GM19239 (cell line): ENCODE measurements around the gene GRIA1.
"Not testable (repeated sequence)": the region's sequence is repeated elsewhere in the genome, so short reads cannot be mapped to it uniquely, and the experiment has no call there.

Source experiments
- DNase-seq: peaks from one replicate; pipeline ENCODE4 v3.0.0; 2011; ENCODE audit warnings: low spot score; ENCODE audit not compliant: insufficient read length
- FAIRE-seq: peaks from 2 replicates; lab custom pipeline; 2011; peaks lifted over from hg19 to GRCh38; lab: Jason Lieb, UNC

Gene GRIA1

GRCh38 chr5:153702265-153702664, 211.8 kb downstream of the GRIA1 start:
- FAIRE-seq: no peak
- DNase-seq: no peak

- FAIRE-seq (no peak), DNase-seq (no peak)
Observed at GRCh38 chr5:153704110-153704509, 213.6 kb downstream of the GRIA1 start.

- DNase-seq: no peak
- no peak for FAIRE-seq
Observed at GRCh38 chr5:153707626-153708025, 217.2 kb downstream of the GRIA1 start.

- no peak for DNase-seq
- no peak for FAIRE-seq
Observed at GRCh38 chr5:153711755-153712154, 221.3 kb downstream of the GRIA1 start.

GRCh38 chr5:153712946-153713345, 222.5 kb downstream of the GRIA1 start:
- no peak for DNase-seq
- FAIRE-seq: no peak

GRCh38 chr5:153713943-153714342, 223.5 kb downstream of the GRIA1 start:
- DNase-seq (no peak), FAIRE-seq (no peak)

- DNase-seq: no peak
- FAIRE-seq: no peak
Observed at GRCh38 chr5:153714798-153715197, 224.3 kb downstream of the GRIA1 start.

- DNase-seq (no peak), FAIRE-seq (no peak)
Observed at GRCh38 chr5:153717287-153717686, 226.8 kb downstream of the GRIA1 start.

GRCh38 chr5:153718713-153719112, 228.2 kb downstream of the GRIA1 start:
- DNase-seq: no peak

GRCh38 chr5:153719324-153719723, 228.9 kb downstream of the GRIA1 start:
- FAIRE-seq (no peak), DNase-seq (no peak)

More at GRCh38 chr5:153718713-153719112, 228.2 kb downstream of the GRIA1 start:
- FAIRE-seq: no peak

GRCh38 chr5:153723022-153723610, 232.6 kb downstream of the GRIA1 start:
- not testable (repeated sequence) for DNase-seq, FAIRE-seq

- DNase-seq: no peak
- FAIRE-seq: no peak
Observed at GRCh38 chr5:153742060-153742459, 251.6 kb downstream of the GRIA1 start.

- DNase-seq (no peak), FAIRE-seq (no peak)
Observed at GRCh38 chr5:153744751-153745150, 254.3 kb downstream of the GRIA1 start.

GRCh38 chr5:153745778-153746395, 255.4 kb downstream of the GRIA1 start:
- FAIRE-seq (no peak), DNase-seq (no peak)

GRCh38 chr5:153746440-153746839, 256.0 kb downstream of the GRIA1 start:
- no peak for DNase-seq
- FAIRE-seq: no peak

- no peak for DNase-seq
- no peak for FAIRE-seq
Observed at GRCh38 chr5:153748823-153749222, 258.4 kb downstream of the GRIA1 start.

- FAIRE-seq (no peak), DNase-seq (no peak)
Observed at GRCh38 chr5:153749960-153750359, 259.5 kb downstream of the GRIA1 start.

- DNase-seq: no peak
- FAIRE-seq: no peak
Observed at GRCh38 chr5:153751251-153751650, 260.8 kb downstream of the GRIA1 start.

GRCh38 chr5:153752890-153753289, 262.4 kb downstream of the GRIA1 start:
- FAIRE-seq (no peak), DNase-seq (no peak)

- DNase-seq (no peak), FAIRE-seq (no peak)
Observed at GRCh38 chr5:153753645-153754432, 263.4 kb downstream of the GRIA1 start.

GRCh38 chr5:153755913-153756500, 265.5 kb downstream of the GRIA1 start:
- FAIRE-seq: no peak
- no peak for DNase-seq
